Mesenchymal stem cell (in vitro differentiated cells and primary cell): ENCODE results near the gene FNDC5.

Experiments used
- DNase-seq: peaks from one replicate; pipeline ENCODE4 v3.0.0-alpha.2; 2013
- H2AFZ ChIP-seq: one replicate; pipeline ENCODE4 v1.6.1; 2013; ENCODE audit warnings: low read depth, mild to moderate bottlenecking, control low read depth, inconsistent platforms, low read length, moderate library complexity
- H2AK5ac ChIP-seq: 2 replicates; pipeline ENCODE4 v1.6.1; 2013; ENCODE audit warnings: low read length, moderate library complexity, mild to moderate bottlenecking, inconsistent platforms; ENCODE audit not compliant: severe bottlenecking
- H2BK120ac ChIP-seq: one replicate; pipeline ENCODE4 v1.6.1; 2013; ENCODE audit warnings: low read depth, mild to moderate bottlenecking, inconsistent platforms, low read length, moderate library complexity
- H2BK12ac ChIP-seq, 2 experiments: one replicate each; pipeline ENCODE4 v1.6.1; 2013; ENCODE audit warnings: inconsistent platforms in 2 of 2, low read length in 2 of 2, mild to moderate bottlenecking in 2 of 2, moderate library complexity in 2 of 2, control low read depth in 1 of 2
- H2BK15ac ChIP-seq: one replicate; pipeline ENCODE4 v1.6.1; 2013; ENCODE audit warnings: mild to moderate bottlenecking, low read depth, inconsistent platforms; ENCODE audit not compliant: poor library complexity, severe bottlenecking
- H2BK5ac ChIP-seq: 2 replicates; pipeline ENCODE4 v1.6.1; 2013; ENCODE audit warnings: low read depth, mild to moderate bottlenecking, low read length, control low read depth, inconsistent platforms; ENCODE audit not compliant: poor library complexity, severe bottlenecking
- H3K14ac ChIP-seq, 2 experiments: one replicate each; pipeline ENCODE4 v1.6.1; 2013; ENCODE audit warnings: inconsistent platforms in 2 of 2, low read length in 2 of 2, control low read depth in 1 of 2, mild to moderate bottlenecking in 1 of 2, moderate library complexity in 1 of 2
- H3K18ac ChIP-seq, 2 experiments: one replicate each; pipeline ENCODE4 v1.6.1; 2013; ENCODE audit warnings: inconsistent platforms in 2 of 2, low read length in 2 of 2, control low read depth in 1 of 2, low read depth in 1 of 2, mild to moderate bottlenecking in 1 of 2
- H3K23ac ChIP-seq, 2 experiments: one replicate each; pipeline ENCODE4 v1.6.1; 2013; ENCODE audit warnings: inconsistent platforms in 2 of 2, low read length in 2 of 2, mild to moderate bottlenecking in 2 of 2, moderate library complexity in 2 of 2, control low read depth in 1 of 2
- H3K27ac ChIP-seq: 2 replicates; pipeline ENCODE4 v1.5.1; 2013; ENCODE audit warnings: mild to moderate bottlenecking, moderate library complexity, low read length, control low read depth, inconsistent platforms; ENCODE audit not compliant: poor library complexity, severe bottlenecking
- H3K27me3 ChIP-seq, 2 experiments: 2 replicates each; pipeline versions ENCODE4 v1.6.1 to v1.7.0; 2013; ENCODE audit warnings: low read length in 2 of 2, mild to moderate bottlenecking in 2 of 2, moderate library complexity in 2 of 2, control low read depth in 1 of 2, inconsistent platforms in 1 of 2; ENCODE audit not compliant: control insufficient read depth in 1 of 2, insufficient read depth in 1 of 2
- H3K36me3 ChIP-seq, 2 experiments: 2 replicates each; pipeline versions ENCODE4 v1.6.1 to v1.7.0; 2013; ENCODE audit warnings: low read length in 2 of 2, control low read depth in 1 of 2, inconsistent platforms in 1 of 2, low read depth in 1 of 2, mild to moderate bottlenecking in 1 of 2; ENCODE audit not compliant: insufficient read depth in 2 of 2, control insufficient read depth in 1 of 2
- H3K4ac ChIP-seq, 2 experiments: one replicate each; pipeline ENCODE4 v1.6.1; 2013; ENCODE audit warnings: inconsistent platforms in 2 of 2, low read length in 2 of 2, mild to moderate bottlenecking in 2 of 2, moderate library complexity in 2 of 2, control low read depth in 1 of 2, low read depth in 1 of 2
- H3K4me1 ChIP-seq: 2 replicates; pipeline ENCODE4 v1.6.1; 2013; ENCODE audit warnings: low read depth, low read length, control low read depth; ENCODE audit not compliant: control insufficient read depth, insufficient read depth
- H3K4me2 ChIP-seq: 2 replicates; pipeline ENCODE4 v1.6.1; 2013; ENCODE audit warnings: low read length, mild to moderate bottlenecking, inconsistent platforms; ENCODE audit not compliant: poor library complexity, severe bottlenecking
- H3K4me3 ChIP-seq, 2 experiments: 2 replicates each; pipeline versions ENCODE4 v1.5.1 to v1.7.0; 2013; ENCODE audit warnings: low read length in 2 of 2, mild to moderate bottlenecking in 2 of 2, control low read depth in 1 of 2, low read depth in 1 of 2; ENCODE audit not compliant: insufficient read depth in 1 of 2
- H3K79me1 ChIP-seq: replicated peaks from 2 replicates; pipeline ENCODE4 v1.6.1; 2013; ENCODE audit warnings: mild to moderate bottlenecking, control low read depth, low read length, inconsistent platforms; ENCODE audit not compliant: poor library complexity, severe bottlenecking
- H3K9ac ChIP-seq: 2 replicates; pipeline ENCODE4 v1.7.0; 2013; ENCODE audit warnings: mild to moderate bottlenecking, low read length, moderate library complexity
- H3K9me3 ChIP-seq: 2 replicates; pipeline ENCODE4 v1.7.0; 2013; ENCODE audit warnings: mild to moderate bottlenecking, low read length; ENCODE audit not compliant: control insufficient read depth
- H4K8ac ChIP-seq: one replicate; pipeline ENCODE4 v1.6.1; 2013; ENCODE audit warnings: inconsistent platforms, mild to moderate bottlenecking, low read length, moderate library complexity
- H4K91ac ChIP-seq: one replicate; pipeline ENCODE4 v1.6.1; 2013; ENCODE audit warnings: mild to moderate bottlenecking, low read length, inconsistent platforms
- WGBS: methylation state at CpG from one replicate; pipeline ENCODE4 v1.1.7; 2013; ENCODE audit warnings: mixed read lengths; 5-methylcytosine and 5-hydroxymethylcytosine counted together

The FNDC5 gene

GRCh38 chr1:32901823-32902534 is 31.3 kb upstream of the FNDC5 start:
- peak overlapping the region; percentile 77 for H4K8ac ChIP-seq
- no peaks in the 10 kb centered on the region for H3K79me1 ChIP-seq
- H3K9ac ChIP-seq: peak overlapping the region; percentile 91
- H3K36me3 ChIP-seq: no peaks in the 10 kb centered on the region
- H3K14ac ChIP-seq: no peak overlapping the region
- peaks cover 11% of the 10 kb centered on the region for H3K4me1 ChIP-seq
- peak overlapping the region; percentile 54 to 58 for H3K18ac ChIP-seq
- H3K27me3 ChIP-seq: peaks cover 0 to 24% of the 10 kb centered on the region in 2 experiments
- WGBS: 46% methylated on average over 20 of the region's 24 CpGs
- H2AFZ ChIP-seq: peak overlapping the region; percentile 29
- H3K4me2 ChIP-seq: peak overlapping the region; percentile 94
- no peak overlapping the region for H3K27ac ChIP-seq
- H3K4me3 ChIP-seq: peak overlapping the region; percentile 62 to 80
- peak overlapping the region in 1 of 2 experiments; percentile 54 for H3K4ac ChIP-seq
- no peak overlapping the region for H2BK5ac ChIP-seq
- no peak overlapping the region for H3K23ac ChIP-seq
- H3K9me3 ChIP-seq: no peaks in the 10 kb centered on the region
- H2BK15ac ChIP-seq: peak overlapping the region; percentile 74
- H4K91ac ChIP-seq: no peak overlapping the region
- H2BK120ac ChIP-seq: no peak overlapping the region
- H2AK5ac ChIP-seq: no peak overlapping the region
- DNase-seq: no peak
- peak overlapping the region in 1 of 2 experiments; percentile 70 for H2BK12ac ChIP-seq

DNA sequence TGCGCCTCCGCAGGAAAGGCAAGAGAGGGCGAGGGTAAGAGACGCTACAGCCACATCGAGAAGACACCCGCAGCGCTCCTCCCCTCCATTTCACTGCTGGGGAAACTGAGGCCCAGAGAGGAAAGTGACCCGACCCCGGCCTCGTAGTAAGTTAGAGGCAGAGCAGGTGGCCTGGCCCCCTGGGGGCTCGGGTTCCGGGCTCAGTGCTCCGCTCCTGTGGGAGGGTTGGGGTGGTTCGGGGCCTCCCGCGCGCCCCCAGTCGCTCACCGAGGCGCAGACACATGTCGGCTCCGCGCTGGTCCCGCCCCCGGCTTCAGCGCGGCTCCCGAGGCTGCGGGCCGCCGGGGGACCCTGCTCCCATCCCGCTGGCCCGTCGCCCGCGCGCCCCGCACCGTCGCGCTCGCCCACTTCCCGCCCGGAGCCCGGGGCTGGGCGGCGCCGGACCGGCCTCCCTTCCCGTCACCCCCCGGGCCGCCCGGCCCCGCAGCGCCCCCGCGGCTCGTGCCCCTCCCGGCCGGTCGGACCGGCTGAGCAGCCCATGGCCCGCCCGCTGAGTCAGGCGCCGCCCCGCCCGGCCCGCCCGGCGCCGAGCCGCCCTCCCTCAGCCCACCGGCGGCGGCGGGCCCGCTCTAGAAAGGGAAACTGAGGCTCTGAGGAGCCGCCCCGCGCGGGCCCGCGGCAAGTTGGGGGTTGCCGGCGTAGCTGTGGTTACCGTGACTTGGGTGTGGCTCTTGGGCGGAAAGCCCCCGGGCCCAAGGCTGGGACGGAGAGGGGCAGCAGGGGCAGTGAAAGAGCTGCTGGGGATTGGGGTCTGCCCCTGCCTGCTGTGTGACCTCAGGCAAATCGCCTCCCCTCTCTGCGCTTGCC is 30.5 kb upstream of the FNDC5 start, which contains the start of gene TMEM54:
TMEM54 (minus strand) TSS at position 434 of the 867 bp plus-strand sequence; CDS start at position 283, 151 bp downstream.
- no peak within 1 kb of the TSS for H2BK5ac ChIP-seq
- no peak within 1 kb of the TSS for H4K91ac ChIP-seq
- peak within 1 kb of the TSS; percentile 91 for H3K9ac ChIP-seq
- no peak within 1 kb of the TSS for H2BK120ac ChIP-seq
- peak within 1 kb of the TSS; percentile 77 for H4K8ac ChIP-seq
- H3K4ac ChIP-seq: peak within 1 kb of the TSS in 1 of 2 experiments; percentile 54
- H2AK5ac ChIP-seq: no peak within 1 kb of the TSS
- no peak for DNase-seq
- peak within 1 kb of the TSS; percentile 54 for H2AFZ ChIP-seq
- no peak within 1 kb of the TSS for H3K27ac ChIP-seq
- peak within 1 kb of the TSS; percentile 74 for H2BK15ac ChIP-seq
- no peaks in the 10 kb centered on the region for H3K9me3 ChIP-seq
- peak within 1 kb of the TSS; percentile 62 to 83 for H3K4me3 ChIP-seq
- peaks cover 0 to 21% of the 10 kb centered on the region in 2 experiments for H3K27me3 ChIP-seq
- peak within 1 kb of the TSS; percentile 94 for H3K4me2 ChIP-seq
- H2BK12ac ChIP-seq: peak within 1 kb of the TSS; percentile 44 to 70
- no peak within 1 kb of the TSS for H3K23ac ChIP-seq
- H3K14ac ChIP-seq: no peak within 1 kb of the TSS
- H3K79me1 ChIP-seq: no peaks in the 10 kb centered on the region
- H3K4me1 ChIP-seq: peaks cover 11% of the 10 kb centered on the region
- H3K18ac ChIP-seq: peak within 1 kb of the TSS; percentile 58 to 61
- WGBS: 3% methylated on average over 26 of the region's 92 CpGs
- H3K36me3 ChIP-seq: no peaks in the 10 kb centered on the region

DNA sequence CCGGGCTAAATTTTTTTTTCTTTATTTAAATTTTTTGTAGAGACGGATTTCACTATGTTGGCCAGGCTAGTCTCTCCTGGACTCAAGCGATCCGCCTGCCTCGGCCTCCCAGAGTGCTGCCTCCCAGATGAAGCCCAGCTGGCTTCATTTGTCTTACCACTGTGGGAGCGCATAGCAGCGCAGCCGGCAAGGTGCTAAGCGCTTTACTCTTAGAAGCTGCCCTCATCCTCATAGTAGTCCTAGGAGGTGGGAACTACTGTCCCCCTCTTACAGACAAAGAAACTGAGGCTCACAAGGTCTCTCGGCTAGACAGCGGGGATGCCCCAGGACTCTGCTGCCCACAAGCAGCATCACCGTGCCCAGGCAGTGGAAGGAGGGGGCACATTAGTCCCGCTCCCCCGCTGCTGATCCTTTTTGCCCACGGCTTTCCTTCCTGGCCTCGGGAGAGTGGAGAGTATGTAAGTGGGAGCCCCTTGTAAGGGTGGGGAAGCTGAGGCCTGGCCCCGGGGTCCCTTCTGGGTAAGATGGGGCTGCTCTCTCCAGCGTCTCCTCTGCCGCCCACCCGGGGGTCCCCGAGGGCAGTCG is 29.8 kb upstream of the FNDC5 start:
- H3K18ac ChIP-seq: no peak overlapping the region
- H3K4ac ChIP-seq: no peak overlapping the region
- peaks cover 11% of the 10 kb centered on the region for H3K4me1 ChIP-seq
- H3K36me3 ChIP-seq: peaks cover 0 to under 1% of the 10 kb centered on the region in 2 experiments
- H3K4me2 ChIP-seq: peak overlapping the region; percentile 94
- no peak overlapping the region for H3K27ac ChIP-seq
- no peak overlapping the region for H2BK15ac ChIP-seq
- 33% methylated on average over 22 of the region's 22 CpGs for WGBS
- no peaks in the 10 kb centered on the region for H3K9me3 ChIP-seq
- no peaks in the 10 kb centered on the region for H3K79me1 ChIP-seq
- no peak overlapping the region for H2BK12ac ChIP-seq
- H3K23ac ChIP-seq: no peak overlapping the region
- no peak overlapping the region for H3K14ac ChIP-seq
- no peak overlapping the region for H4K8ac ChIP-seq
- peak overlapping the region; percentile 62 to 83 for H3K4me3 ChIP-seq
- no peak overlapping the region for H2AK5ac ChIP-seq
- H3K9ac ChIP-seq: peak overlapping the region; percentile 75
- H3K27me3 ChIP-seq: peaks cover 0 to 21% of the 10 kb centered on the region in 2 experiments
- H4K91ac ChIP-seq: no peak overlapping the region
- DNase-seq: no peak
- H2BK120ac ChIP-seq: no peak overlapping the region
- peak overlapping the region; percentile 54 for H2AFZ ChIP-seq
- no peak overlapping the region for H2BK5ac ChIP-seq
